IPS DF 19.7 (cell line): Measurements from ENCODE around the gene TMEM38B.
"Not testable (repeated sequence)": the region's sequence is repeated elsewhere in the genome, so short reads cannot be mapped to it uniquely, and the experiment has no call there.

Experiments
- DNase-seq: peaks from one replicate; pipeline ENCODE4 v3.0.0-alpha.2; 2013; ENCODE audit warnings: low read depth, low spot score

Gene TMEM38B

DNA sequence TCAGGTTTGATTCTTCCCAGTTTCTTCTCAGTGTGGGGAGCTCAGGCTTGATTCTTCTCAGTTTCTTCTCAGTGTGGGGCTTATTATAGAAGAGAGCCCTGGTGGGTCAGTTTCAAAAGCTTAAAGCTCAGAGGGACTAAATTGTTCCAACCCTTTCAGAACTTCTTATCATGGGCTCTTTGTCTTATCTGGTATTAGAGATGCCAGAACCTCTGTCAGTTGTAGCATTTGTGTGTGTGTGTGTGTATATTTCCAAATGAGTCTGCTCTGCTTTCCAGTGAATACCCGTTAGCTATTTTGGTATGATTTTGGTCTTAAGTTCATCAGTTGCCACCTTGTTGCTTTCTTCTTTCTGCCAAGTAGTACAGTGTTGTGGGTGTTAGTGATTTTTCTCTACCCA is 21.8 kb downstream of the TMEM38B start:
- DNase-seq: no peak

DNA sequence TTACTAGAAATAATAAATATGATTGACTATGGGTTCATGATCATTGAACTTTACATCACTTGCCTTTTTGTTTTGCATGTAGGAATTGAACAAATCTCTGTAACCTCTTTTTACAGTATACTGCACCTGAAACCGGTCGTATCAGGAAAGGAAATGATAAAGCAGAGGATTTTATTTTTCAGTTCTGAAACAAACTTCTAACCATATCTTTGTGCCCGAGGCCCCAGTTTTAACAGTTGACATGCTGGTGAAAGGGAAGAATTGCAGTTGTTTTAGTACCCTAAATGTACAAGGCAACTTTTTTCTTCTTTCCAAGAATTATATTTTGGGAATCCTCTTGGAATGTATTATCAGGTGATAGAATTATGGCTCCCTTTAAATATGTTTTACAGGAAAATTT is 27.8 kb downstream of the TMEM38B start:
- no peak for DNase-seq

DNA sequence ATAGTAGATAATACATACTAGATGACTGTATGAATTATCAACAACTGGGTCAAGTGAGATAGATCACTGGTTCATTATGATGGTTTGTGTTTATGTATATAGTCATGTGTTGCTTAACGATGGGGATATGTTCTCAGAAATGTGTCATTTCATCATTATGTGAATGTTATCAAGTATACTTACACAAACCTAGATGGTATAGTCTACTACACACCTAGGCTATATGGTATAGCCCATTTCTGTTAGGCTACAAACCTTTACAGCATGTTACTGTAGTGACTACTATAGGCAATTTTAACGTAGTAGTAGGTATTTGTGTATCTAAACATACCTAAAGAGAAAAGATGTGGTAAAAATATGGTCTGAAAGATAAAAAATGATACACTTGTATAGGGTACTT is 31.0 kb downstream of the TMEM38B start:
- no peak for DNase-seq

DNA sequence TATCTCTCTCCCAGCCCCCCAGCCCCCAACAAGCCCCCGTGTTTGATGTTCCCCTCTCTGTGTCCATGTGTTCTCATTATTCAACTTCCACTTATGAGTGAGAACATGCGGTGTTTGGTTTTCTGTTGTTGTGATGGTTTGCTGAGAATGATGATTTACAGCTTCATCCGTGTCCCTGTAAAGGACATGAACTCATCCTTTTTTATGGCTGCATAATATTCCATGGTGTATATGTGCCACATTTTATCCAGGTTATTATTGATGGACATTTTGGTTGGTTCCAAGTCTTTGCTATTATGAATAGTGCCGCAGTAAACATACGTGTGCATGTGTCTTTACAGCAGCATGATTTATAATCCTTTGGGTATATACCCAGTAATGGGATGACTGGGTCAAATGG is 33.9 kb downstream of the TMEM38B start:
- not testable (repeated sequence) for DNase-seq

DNA sequence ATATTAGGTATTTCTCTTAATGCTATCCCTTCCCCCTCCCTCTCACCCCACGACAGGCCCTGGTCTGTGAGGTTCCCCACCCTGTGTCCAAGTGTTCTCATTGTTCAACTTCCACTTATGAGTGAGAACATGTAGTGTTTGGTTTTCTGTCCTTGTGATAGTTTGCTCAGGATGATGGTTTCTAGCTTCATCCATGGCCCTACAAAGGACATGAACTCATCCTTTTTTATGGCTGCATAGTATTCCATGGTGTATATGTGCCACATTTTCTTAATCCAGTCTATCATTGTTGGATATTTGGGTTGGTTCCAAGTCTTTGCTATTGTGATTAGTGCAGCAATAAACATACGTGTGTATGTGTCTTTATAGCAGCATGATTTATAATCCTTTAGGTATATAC is 37.1 kb downstream of the TMEM38B start:
- not testable (repeated sequence) for DNase-seq

DNA sequence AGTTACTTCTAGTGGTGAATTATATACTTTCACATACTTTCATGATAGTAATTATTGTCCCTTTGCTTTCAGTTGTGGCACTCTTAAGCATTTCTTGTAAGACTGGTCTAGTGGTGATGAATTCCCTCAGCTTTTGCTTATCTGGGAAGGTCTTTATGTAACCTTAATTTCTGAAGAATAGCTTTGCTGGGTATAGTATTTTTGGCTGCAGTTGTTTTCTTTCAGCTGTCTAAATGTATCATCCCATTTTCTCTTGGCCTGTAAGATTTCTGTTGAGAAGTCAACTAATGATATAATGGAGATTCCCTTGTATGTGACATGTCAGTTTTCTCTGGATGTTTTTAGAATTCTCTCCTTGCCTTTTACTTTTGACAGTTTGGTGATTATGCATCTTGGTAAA is 41.0 kb downstream of the TMEM38B start:
- no peak for DNase-seq

DNA sequence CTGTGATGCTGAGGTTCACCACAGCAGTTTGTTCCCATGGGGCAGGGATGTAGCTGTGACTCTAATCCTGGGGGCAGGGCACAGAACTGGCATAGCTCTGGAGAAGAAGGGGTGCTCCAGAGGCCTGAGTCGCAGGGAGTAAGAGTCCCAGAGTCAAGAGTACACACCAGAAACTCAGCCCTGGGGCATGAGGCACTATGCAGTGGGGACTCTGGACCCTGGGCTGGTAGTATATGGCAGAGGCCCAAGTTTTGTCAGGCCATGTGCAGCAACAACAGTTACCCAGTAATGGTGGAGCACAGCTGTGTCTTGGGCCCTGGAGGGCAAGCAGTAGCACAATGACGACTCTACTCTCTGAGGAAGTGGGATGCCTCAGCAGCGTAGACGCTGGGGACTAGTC is 42.9 kb downstream of the TMEM38B start:
- no peak for DNase-seq

DNA sequence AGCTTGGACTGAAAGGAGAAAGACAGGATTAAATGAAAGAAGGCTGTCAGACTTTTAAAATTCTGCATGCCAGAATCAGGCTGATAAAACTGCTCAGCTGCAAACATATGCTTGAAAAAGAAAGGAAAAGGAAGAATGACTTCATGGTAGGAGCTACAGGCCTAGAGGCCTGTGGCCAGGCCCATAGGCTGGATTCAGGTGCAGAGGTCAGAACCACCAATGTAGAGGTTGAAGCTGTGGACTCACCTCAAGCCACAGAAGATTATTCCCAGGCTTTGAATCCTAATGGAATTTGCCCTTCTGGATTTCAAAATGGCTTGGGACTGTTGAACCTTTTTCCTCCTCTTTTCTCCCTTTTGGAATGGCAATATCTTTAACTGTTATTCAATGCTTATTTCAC is 47.7 kb downstream of the TMEM38B start:
- DNase-seq: no peak

DNA sequence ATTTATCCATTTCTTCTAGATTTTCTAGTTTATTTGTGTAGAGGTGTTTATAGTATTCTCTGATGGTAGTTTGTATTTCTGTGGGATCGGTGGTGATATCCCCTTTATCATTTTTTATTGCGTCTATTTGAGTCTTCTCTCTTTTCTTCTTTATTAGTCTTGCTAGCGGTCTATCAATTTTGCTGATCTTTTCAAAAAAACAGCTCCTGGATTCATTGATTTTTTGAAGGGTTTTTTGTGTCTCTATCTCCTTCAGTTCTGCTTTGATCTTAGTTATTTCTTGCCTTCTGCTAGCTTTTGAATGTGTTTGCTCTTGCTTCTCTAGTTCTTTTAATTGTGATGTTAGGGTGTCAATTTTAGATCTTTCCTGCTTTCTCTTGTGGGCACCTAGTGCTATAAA is 53.0 kb downstream of the TMEM38B start:
- DNase-seq: not testable (repeated sequence)

DNA sequence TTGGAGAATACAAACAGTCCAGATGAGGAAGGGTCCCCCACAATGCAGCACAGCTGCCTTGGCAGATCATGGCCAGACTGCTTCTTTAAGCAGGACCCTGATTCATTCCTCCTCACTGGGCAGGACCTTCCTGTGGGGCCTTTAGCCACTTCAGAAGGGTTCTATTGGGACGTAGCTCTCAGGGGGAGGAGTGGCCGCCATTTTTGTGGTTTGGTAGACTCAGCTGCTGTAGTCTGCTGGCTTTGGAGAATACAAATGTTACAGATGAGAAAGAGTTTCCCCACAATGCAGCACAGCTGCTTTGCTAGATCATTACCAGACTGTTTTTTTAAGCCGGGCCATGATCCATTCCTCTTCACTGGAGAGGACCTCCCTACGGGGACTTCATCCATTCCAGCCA is 57.4 kb downstream of the TMEM38B start:
- no peak for DNase-seq

DNA sequence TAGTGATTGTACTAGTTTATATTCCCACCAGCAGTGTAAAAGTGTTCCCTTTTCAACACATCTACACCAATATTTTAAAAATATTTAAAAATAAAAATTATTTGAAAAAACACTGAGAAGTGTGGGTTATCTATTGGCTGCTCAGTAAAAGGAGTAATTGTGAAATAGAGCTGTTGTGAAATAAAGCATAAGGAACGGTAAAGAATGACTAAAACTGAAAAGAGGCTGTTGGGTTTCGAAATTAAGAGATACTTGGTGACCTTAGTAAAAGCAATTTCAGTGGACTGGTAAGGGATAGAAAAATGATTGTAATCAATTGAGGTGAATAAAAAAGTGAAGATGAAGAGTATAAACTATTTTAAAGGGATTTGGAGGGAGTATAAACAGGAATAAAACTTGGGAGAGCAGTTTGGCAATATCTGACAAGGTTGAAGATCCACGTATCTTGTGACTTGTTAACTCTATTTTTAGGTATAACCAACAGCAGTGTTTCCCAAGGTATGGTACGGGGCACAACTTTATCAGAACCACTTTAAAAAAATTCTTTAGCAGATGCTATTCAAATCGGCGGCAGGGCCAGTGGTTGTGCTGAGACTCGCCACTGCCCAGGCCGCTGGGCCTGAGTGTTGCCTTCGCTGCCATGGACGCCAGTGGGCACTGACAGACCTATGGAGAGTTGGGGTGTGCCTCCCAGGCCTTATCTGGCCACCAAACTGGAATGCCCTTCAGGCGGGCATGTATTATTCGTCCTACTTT is 63.3 kb downstream of the TMEM38B start:
- DNase-seq: no peak

DNA sequence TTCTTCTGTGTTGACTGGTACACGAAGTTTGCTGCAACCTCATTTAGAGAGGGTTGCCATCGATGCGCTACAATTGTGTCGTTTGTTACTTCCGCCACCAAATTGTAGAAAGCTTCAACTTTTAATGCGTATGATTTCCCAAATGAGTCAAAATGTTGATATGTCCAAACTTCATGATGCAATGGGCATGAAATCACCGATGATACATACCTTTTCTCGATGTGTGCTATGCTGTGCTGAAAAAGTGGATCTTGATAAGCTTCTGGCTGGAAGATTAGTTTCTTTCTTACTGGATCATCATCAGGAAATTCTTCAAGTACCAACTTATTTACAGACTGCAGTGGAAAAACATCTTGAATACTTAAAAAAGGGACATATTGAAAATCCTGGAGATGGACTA is 65.7 kb downstream of the TMEM38B start:
- DNase-seq: no peak

DNA sequence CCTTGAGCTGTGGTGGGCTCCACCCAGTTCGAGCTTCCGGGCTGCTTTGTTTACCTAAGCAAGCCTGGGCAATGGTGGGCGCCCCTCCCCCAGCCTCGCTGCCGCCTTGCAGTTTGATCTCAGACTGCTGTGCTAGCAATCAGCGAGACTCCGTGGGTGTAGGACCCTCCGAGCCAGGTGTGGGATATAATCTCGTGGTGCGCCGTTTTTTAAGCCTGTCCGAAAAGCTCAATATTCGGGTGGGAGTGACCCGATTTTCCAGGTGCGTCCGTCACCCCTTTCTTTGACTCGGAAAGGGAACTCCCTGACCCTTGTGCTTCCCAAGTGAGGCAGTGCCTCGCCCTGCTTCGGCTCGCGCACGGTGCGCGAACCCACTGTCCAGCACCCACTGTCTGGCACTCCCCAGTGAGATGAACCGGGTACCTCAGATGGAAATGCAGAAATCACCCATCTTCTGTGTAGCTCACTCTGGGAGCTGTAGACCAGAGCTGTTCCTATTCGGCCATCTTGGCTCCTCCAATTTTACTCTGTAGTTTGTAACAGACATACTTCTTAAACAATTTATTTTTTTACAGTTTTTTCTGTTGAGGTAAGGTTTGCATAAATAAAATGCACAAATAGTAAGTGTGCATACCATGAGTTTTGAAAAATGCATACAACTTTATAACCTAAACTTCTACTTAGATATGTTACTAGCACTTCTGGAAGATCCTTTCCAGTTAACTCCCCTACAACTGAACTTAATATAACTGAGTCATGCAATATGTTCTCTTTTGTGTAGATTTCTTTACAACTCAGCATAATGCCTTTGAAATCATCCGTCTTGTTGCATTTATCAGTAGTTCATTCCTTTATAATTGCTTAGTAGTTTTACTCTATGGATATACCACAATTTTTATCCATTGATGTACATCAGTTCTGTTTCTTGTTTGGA is 88.5 kb downstream of the TMEM38B start:
- DNase-seq: not testable (repeated sequence)

DNA sequence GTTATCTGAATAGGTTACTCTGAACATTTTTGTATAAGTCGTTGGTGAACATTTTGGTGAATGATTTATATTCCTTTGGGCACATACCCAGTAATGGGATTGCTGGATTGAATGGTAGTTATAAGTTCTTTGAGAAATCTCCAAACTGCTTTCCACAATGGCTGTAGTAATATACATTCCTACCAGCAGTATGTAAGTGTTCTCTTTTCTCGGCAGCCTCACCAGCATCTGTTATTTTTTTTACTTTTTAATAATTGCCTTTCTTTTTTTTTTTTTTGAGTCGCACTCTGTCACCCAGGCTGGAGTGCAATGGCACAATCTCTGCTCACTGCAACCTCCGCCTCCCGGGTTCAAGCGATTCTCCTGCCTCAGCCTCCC is 89.1 kb downstream of the TMEM38B start:
- not testable (repeated sequence) for DNase-seq

DNA sequence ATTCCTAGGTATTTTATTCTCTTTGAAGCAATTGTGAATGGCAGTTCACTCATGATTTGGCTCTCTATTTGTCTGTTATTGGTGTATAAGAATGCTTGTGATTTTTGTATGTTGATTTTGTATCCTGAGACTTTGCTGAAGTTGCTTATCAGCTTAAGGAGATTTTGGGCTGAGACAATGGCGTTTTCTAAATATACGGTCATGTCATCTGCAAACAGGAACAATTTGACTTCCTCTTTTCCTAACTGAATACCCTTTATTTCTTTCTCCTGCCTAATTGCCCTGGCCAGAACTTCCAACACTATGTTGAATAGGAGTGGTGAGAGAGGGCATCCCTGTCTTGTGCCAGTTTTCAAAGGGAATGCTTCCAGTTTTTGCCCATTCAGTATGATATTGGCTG is 92.5 kb downstream of the TMEM38B start:
- not testable (repeated sequence) for DNase-seq

DNA sequence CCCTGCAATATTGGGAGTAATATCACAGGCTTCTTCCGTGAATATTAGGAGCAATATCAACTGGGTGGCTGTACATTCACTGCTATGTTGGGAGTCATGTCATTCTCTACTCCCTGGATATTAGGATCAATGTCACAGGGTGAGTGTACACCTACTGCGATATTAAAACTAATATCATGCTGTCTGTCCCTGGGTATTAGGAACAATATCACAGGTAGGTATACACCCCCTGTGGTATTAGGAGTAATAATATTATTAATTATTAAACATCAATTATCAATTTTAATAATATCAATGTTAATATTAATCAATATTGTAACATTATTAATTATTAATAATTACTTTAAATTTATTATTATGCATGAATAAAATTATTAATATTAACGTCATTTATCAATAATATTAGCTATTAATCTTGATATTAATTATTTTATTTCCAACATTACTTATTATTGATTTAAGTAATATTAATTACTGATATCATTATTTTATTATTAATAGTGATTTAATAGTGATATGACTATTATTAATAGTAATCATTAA is 121.9 kb downstream of the TMEM38B start:
- no peak for DNase-seq

DNA sequence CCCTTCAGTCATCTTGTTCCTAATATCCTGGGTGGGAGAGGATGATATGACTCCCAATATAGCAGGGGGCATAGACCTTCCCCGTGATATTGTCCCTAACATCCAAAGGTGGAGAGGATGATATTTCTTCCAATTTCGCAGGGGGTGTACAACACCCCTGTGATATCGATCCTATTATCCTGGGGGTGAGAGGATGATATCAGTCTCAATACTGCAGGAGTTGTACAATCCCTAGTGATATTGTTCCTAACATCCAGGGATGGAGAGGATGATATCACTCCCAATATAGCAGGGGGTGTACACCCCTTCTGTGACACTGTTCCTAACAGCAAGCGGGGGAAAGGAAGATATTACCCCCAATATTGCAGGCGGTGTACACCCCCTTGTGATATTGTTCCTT is 122.6 kb downstream of the TMEM38B start:
- DNase-seq: no peak

DNA sequence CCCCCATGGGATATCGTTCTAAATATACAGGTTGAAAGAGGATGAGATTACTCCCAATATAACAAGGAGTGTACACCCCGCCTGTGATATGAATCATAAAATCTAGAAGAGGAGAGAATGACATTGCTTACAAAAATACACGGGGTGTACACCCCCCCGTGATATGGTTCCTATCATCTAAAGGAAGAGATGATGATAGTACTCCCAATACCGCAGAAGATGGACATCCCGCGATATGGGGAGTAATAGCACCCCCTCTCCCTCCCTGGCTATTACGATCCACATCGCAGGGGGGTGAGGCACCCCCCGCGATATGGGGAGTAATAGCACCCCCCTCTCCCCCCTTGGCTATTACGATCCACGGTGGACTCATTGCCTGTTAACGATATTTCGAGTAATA is 124.6 kb downstream of the TMEM38B start:
- no peak for DNase-seq

DNA sequence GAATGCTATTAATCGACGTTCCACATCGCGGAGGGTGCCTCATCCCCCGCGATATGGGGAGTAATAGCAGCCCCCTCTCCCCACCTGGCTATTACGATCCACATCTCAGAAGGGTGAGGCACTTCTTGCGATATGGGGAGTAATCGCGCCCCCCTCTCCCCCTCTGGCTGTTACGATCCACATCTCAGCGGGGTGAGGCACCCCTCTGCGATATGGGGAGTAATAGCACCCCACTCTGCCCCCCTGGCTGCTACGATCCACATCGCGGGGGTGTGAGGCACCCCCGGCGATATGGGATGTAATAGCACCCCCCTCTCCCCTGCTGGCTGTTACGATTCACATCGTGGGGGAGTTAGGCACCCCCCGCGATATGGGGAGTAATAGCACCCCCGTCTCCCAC is 128.5 kb downstream of the TMEM38B start:
- DNase-seq: no peak
